Dedifferentiated amniotic fluid mesenchymal stem cell (primary cell): Measurements from ENCODE around the gene POU2AF1.

Source experiments
- DNase-seq: peaks from one replicate; pipeline ENCODE4 v3.0.0-alpha.2; 2016; ENCODE audit errors: extremely low spot score

The POU2AF1 gene

DNA sequence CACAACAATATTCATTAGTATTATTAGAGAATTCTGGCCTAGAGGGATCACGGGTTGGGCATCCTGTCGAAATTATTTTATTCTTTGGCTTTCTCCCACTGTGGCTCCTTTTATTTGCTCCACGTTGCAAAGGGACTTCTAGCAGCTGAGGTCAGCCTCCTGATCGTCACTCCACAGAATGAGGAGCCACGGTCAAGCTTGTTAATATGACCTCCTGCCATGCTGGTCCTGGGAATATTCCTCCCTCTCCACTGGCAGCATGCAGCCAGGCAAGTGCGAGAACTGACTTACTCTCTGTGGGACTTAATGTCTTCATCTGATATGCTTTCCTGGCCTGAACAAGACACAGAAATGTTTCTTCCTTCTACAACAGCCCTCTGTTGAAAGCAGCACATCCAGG lies 59.8 kb downstream of the POU2AF1 start:
- no peak for DNase-seq

DNA sequence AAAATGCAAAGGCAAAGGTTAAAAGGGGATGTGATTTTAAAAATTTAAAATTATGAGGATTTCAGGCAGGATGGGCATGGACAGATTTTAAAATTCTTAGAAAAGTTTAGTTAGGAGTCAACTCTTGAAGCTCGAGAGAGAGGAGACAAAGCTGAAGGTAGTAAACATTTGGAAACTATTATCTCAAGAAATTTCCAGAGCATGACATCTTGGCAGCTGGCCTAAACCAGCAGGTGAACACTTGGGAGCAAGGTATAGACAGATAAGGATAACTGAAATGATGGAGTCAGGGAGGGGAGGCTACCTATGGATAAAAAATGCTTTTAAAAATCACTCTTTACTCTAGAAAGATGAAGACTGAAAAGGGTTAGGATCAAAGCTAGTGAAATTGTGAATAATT lies 67.0 kb downstream of the POU2AF1 start:
- DNase-seq: no peak

DNA sequence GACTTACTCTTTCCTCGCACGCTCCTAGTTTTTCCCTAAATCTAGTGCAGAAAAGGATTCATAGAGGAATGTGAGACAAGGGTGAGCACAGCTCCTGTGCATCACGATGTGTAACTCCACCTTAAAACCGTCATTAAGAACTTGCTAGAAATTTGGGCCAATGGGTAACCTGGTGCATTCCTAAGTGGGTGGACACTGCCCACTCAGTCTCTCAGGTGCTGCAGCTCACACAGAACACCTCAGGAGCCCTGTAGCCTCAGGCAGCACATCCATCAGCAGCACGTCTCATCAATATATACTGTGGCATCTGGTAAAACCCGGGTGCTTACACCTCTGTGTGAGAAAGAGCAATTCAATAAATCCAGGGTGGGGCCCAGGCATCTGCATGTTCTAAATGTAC lies 68.4 kb downstream of the POU2AF1 start:
- no peak for DNase-seq

DNA sequence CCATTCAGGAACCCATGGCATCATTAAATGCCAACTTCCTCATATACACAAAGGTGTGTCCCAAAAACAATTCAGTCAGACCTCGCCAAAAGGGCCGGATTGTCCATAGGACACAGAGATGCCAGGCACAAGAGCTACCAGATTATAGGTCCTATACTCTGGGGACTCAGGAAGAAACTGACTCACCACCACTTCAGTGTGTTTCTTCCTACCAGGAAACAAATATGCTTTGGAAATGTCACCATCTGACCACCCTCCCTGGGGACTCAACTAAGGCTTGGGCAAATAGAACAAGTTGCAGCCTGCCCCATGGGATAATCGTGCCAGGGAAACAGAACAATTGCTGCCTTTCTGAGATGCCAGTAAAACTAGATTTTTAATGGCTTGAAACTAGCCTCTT lies 69.0 kb downstream of the POU2AF1 start:
- DNase-seq: no peak

DNA sequence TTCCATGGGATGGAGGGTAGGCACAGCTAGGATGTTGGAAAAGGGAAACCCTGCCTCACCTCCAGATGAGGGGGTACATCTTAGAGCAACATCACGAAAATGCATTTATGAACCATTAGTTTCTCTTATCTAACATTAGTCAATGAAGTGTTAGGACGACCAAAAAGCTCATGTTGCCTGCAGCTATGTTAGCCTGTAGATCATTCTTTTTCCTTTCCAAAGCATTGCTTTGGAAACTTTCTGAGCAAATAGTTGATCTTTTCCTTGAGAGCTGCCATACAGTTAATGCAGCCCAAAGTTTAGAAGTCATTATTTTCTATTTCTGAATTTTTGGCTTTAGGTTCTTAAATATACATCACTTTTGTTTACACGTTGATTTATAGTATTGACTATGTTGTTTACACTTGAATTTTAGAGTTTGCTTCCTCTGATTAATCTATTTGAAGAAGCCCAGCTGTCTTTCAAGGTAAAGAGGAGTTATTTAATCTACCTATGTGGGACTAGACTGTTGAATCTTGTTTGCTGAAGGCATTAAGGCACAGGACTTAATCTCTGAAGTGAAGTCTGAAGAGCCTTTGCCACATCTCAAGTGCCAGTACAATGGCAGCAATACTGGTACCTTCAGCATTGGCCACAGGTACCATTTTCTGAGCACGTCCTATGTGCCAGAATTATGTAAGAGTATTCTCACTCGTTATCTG lies 69.7 kb downstream of the POU2AF1 start:
- DNase-seq: no peak

DNA sequence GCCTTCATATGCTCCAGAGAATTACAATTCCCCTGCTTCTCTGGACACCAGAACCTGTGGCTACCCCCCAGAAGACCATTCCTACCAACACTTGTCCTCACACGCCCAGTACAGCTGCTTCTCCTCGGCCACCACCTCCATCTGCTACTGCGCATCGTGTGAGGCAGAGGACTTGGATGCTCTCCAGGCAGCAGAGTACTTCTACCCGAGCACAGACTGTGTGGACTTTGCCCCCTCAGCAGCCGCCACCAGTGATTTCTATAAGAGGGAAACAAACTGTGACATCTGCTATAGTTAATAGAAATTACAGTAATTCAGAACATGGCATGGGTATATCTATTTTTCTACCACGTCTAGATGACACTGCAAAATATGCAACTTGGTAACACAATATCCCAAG lies 70.9 kb downstream of the POU2AF1 start:
- DNase-seq: no peak

GRCh38 chr11:111307472-111308108 lies 71.5 kb downstream of the POU2AF1 start:
- DNase-seq: no peak

GRCh38 chr11:111306321-111306720 lies 72.8 kb downstream of the POU2AF1 start:
- no peak for DNase-seq

DNA sequence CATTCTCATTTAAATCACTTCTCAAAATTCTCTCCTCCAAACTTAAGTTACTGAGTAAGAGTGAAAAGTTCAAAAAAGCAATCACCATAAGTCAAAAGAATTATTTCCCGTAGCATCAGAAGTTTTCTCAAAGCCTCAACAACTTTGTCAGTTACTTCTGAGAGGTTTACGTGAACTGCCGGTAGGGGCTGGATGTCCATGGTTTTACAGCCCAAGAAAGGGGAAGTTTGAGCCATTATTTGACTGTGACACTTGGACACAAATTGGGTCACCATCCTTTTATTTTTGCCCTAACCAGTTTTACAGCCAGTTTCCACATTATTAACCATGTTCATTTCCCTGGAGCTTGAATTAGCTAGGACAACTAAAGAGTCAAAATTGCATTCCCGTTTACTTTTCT lies 73.2 kb downstream of the POU2AF1 start:
- DNase-seq: no peak

GRCh38 chr11:111305162-111305802 lies 73.8 kb downstream of the POU2AF1 start:
- no peak for DNase-seq

DNA sequence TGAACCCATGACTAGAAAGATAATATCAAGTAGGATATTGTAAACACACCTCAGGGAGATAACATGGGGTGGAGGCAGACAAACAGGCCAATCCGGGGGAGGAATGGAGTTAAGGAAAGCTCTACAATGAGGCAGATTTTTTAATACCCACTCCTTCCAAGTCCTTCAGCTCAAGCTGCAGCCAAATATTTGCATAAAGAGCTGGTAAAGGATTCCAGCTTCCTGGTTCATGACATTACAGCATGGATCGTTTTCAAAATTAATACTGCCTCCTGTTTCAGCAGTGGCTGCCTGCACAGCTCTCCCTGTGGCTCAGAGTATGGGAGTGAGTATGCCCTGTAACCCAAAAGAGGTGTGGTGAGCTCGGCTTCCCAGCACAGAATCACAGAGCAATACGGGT lies 75.6 kb downstream of the POU2AF1 start:
- no peak for DNase-seq

- no peak for DNase-seq
These were observed 76.8 kb downstream of the POU2AF1 start for GRCh38 chr11:111302298-111302697.
